GM21825 (cell line): ENCODE measurements around the gene BHLHE40.
A peak's percentile ranks its signal among the peaks of the same experiment; 100 is the strongest.

ENCODE experiments used
- ATAC-seq: cut with Tn5 transposase; IDR thresholded peaks from one replicate; pipeline ENCODE4 v1.9.1; 2021; ENCODE audit warnings: mild to moderate bottlenecking, moderate library complexity; ENCODE audit not compliant: unreplicated experiment

Gene BHLHE40

GRCh38 chr3:5016211-5017161, 37.2 kb downstream of the BHLHE40 start:
- ATAC-seq, result peak; percentile 68

GRCh38 chr3:5017925-5018531, 38.8 kb downstream of the BHLHE40 start:
- no peak for ATAC-seq

GRCh38 chr3:5019411-5020241, 40.4 kb downstream of the BHLHE40 start:
- no peak for ATAC-seq

- no peak for ATAC-seq
Observed at GRCh38 chr3:5020242-5020722, 41.0 kb downstream of the BHLHE40 start.

- no peak for ATAC-seq
Observed at GRCh38 chr3:5021116-5022092, 42.2 kb downstream of the BHLHE40 start.

GRCh38 chr3:5022187-5022965, 43.1 kb downstream of the BHLHE40 start:
- ATAC-seq, result peak; percentile 63

- ATAC-seq, result no peak
Observed at GRCh38 chr3:5022966-5023776, 43.9 kb downstream of the BHLHE40 start.

GRCh38 chr3:5023777-5024346, 44.6 kb downstream of the BHLHE40 start:
- ATAC-seq, result no peak

- no peak for ATAC-seq
Observed at GRCh38 chr3:5026046-5026362, 46.8 kb downstream of the BHLHE40 start.

- ATAC-seq, result no peak
Observed at GRCh38 chr3:5029715-5030114, 50.5 kb downstream of the BHLHE40 start.

GRCh38 chr3:5030152-5030551, 50.9 kb downstream of the BHLHE40 start:
- no peak for ATAC-seq

GRCh38 chr3:5032844-5033243, 53.6 kb downstream of the BHLHE40 start:
- ATAC-seq, result no peak
